Measurements from ENCODE around the gene PTCD1.
"Not testable (repeated sequence)": the region's sequence is repeated elsewhere in the genome, so short reads cannot be mapped to it uniquely, and the experiment has no call there.

PTCD1 gene

DNA sequence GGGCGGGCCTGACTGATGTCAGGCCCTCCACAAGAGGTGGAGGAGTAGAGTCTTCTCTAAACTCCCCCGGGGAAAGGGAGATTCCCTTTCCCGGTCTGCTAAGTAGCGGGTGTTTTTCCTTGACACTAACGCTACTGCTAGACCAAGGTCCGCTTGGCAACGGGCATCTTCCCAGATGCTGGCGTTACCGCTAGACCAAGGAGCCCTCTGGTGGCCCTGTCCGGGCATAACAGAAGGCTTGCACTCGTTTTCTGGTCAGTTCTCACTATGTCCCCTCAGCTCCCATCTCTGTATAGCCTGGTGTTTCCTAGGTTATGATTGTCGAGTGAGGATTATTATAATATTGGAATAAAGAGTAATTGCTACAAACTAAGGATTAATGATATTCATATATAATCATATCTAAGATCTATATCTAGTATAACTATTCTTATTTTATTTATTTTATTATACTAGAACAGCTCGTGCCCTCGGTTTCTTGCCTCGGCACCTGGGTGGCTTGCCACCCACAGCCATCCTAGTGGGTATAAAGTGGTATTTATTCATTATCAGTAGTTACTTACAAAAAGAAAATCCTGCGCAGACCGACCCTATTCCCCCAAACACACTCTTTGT lies 23.0 kb downstream of the PTCD1 start:
- not testable (repeated sequence) for H3K4me3 ChIP-seq (ENCODE audit: low read length); DNase-seq (ENCODE audit: low read depth, low spot score)

- no peak overlapping the region for H3K4me3 ChIP-seq (ENCODE audit: low read length)
- DNase-seq (ENCODE audit: low read depth, low spot score), result no peak
Observed at GRCh38 chr7:99410635-99411034, 28.0 kb downstream of the PTCD1 start.

- H3K4me3 ChIP-seq (ENCODE audit: low read length), result peak overlapping the region; percentile 99
- no peak for DNase-seq (ENCODE audit: low read depth, low spot score)
Observed at GRCh38 chr7:99409806-99410205, 28.8 kb downstream of the PTCD1 start.

DNA sequence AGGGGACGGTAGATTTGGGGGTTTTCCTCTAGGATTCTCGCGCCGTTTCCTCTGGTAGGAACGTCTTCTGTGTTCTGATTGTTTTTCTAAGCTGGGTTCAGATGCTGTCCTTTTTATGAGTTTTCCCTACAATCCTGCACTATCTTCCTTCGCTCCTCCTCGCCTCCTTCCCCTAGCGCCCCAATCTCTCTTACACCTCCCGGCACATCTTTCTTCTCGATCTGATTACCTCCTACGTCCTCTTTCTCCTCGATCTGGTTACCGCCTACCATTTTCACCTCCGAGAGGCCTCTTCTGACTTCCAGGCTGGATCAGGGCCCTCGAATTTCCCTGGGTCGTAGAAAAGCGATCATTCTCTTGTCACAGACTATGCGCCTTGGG lies 29.4 kb downstream of the PTCD1 start:
- no peak for DNase-seq (ENCODE audit: low read depth, low spot score)
- peak overlapping the region; percentile 99 for H3K4me3 ChIP-seq (ENCODE audit: low read length)

DNA sequence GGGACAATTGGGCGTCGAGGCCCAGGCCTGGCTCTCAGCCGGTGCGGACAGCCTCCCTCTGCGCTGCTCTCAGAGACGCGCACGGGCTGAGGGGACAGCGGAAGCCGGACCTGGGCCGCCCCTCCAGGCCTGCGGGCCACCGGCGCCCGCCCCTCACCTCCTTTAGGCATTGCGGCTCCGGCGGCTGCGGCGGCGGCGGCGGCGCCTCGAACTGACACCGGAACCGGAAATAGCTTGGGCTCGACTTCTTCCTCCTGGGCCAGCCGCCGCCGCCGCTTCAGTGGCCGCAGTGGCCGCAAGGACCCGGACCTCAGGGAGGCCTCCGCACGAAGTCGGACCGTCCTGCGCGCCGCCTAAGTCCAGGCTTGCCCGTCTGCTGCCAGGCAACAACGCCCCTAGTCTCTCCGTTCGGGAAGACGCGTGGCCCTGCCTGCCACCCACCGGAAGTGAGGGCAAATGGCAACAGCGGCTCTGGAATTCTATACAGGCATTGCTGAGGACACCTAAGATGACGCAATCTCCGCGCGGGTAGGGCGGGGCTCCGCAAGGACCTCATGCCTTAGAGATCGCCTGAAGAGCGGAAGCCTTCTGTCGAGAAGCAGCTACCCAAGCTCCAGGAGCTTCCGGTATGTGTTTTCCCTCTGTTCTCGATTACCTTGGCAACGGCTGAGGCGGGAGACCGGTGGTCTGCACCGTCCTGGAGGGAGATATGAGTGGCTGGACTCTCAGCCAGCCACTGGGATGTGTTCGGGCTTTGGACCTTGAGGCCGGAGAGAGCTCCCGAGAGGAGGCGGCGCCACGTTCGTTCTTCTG lies 30.0 kb downstream of the PTCD1 start, which contains the start of the genes BUD31 and PDAP1:
TSS of gene BUD31 (plus strand) at position 591 of the 813 bp plus-strand sequence. CDS start 2,124 bp downstream, outside the sequence.
TSS of gene PDAP1 (minus strand) at position 219 of the 813 bp plus-strand sequence. CDS start at position 170, 49 bp downstream.
- DNase-seq (ENCODE audit: low read depth, low spot score), result peak; percentile 96
- peak within 1 kb of the TSS; percentile 99 for H3K4me3 ChIP-seq (ENCODE audit: low read length)

- peak overlapping the region; percentile 99 for H3K4me3 ChIP-seq (ENCODE audit: low read length)
- no peak for DNase-seq (ENCODE audit: low read depth, low spot score)
Observed at GRCh38 chr7:99407872-99408378, 30.7 kb downstream of the PTCD1 start.

DNA sequence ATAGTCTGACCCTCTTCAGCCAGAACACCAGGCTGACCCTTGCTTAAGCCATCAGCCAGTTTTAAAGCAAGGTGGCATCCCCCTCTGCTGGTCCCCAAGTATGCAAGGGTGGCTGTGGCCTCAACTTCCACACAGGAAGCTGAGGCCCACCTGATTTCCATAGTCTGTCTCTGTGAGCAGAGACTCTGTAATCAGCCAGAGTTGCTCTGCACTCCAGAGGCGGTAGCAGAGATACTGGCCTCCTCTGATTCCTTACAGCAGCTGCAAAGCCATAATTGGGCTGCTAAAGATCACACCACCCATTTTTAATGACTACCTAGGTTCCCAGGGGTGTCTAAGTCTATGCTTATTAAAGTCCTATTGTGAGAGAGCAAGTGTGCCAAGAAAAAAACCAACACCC lies 32.0 kb downstream of the PTCD1 start:
- H3K4me3 ChIP-seq (ENCODE audit: low read length), result peak overlapping the region; percentile 99

DNA sequence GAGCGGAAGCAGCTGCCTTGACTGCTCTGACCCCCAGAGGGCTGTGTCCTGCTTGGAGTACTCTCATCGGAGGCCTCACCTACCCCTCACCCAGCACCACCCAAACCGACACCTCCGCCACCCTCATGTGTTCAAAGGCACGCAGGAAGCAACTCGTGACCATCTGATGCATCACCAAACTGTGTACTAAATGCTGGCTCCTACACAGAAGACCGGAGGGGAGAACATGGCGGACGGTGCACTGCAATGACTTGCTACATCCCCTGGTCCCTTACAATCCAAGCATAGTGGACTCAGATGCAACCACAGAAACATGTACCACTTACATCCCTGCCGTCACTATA lies 33.6 kb downstream of the PTCD1 start:
- no peak overlapping the region for H3K4me3 ChIP-seq (ENCODE audit: low read length)
- no peak for DNase-seq (ENCODE audit: low read depth, low spot score)

More for the DNA sequence above, 32.0 kb downstream of the PTCD1 start:
- DNase-seq (ENCODE audit: low read depth, low spot score), result peak; percentile 55

DNA sequence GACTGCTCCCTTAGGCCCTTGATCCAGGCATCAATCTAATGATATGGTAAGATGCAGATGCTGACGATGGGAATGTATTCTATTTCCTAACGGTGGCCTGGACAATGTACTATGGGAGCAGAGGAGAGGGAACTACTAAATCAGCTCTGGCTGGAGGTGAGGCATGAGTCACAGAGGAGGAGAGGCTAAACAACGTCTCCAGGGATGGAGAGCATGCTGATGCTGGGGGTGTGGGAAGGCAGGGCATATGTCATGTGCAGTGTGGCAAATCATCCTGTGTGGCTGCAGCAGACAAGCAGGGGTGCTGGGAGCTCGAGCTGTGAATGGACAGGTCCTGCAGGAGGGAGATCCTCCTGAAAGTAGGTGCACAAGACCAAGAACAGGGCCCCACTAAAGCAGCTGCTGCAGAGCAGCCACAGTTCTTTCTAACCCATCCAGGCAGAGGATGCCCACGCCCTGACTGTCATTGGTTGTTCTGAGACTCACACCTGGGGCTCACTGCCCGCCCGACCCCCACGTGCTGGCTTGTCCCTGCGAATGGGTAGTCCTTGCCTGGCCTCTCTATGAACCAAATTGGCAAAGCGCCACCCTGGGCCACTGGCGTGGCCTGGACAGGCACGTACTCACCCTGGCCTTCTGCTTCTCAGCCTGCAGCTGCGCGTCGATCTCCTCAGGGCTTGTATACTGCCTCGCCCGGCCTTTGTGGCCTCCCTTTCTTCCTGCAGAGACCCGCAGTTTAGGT lies 34.2 kb downstream of the PTCD1 start:
- H3K4me3 ChIP-seq (ENCODE audit: low read length), result no peak overlapping the region
- no peak for DNase-seq (ENCODE audit: low read depth, low spot score)

GRCh38 chr7:99403764-99404163 lies 34.8 kb downstream of the PTCD1 start:
- H3K4me3 ChIP-seq (ENCODE audit: low read length), result no peak overlapping the region
- no peak for DNase-seq (ENCODE audit: low read depth, low spot score)

GRCh38 chr7:99402854-99403253 lies 35.7 kb downstream of the PTCD1 start:
- no peak for DNase-seq (ENCODE audit: low read depth, low spot score)
- no peak overlapping the region for H3K4me3 ChIP-seq (ENCODE audit: low read length)

DNA sequence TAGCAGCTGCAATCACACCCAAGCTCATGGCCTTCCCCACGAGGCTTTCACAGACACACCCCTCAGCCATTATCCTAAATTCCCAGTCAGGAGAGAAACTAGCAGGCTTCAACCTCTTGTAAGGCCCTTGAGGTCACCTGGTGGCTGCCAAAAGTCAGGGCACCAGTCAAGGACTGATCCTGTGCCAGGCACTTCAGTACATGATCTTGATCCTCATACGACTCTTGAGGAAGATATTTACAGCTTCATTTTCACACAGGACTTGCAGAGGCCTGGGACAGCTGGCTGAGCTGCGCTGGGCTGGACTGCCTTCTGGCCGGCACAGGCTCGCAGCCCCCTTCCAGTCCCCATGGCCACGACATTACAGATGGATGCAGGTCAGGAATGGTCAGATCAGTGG lies 39.0 kb downstream of the PTCD1 start:
- H3K4me3 ChIP-seq (ENCODE audit: low read length), result no peak overlapping the region
- no peak for DNase-seq (ENCODE audit: low read depth, low spot score)

- DNase-seq (ENCODE audit: low read depth, low spot score), result no peak
- no peak overlapping the region for H3K4me3 ChIP-seq (ENCODE audit: low read length)
Observed at GRCh38 chr7:99398891-99399445, 39.6 kb downstream of the PTCD1 start.

DNA sequence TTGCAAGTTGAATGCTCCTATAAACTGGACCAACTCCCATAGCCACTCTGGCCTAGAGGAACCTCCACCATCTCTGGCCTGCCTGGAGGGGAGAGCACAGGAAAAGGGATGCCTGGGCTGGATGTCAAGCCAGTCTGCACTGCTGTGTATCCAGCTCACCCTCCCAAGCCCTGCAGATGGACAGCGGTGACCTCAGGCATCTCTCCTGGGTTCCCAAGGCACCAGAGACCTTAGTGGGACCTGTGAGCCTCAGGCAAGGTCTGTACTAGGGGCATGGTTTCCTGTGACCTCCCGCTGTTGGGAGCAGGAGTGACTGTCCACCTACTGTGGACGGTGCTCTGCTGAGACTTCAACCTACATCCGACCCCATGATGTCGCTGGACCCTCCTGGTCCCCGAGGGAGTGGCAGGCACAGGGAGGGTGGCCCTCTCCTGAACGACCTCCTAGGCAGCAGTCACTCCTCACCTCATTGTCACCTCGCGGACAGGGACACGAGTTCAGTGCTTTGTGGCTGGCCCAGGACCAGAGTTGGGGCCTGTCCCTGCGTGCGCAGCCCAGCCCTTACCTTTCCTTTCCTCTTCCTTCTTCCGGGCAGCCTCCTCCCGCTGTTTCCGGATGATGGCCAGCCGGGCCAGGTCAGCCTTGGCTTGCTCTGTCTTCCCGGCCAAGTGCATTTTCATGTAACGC lies 41.2 kb downstream of the PTCD1 start:
- no peak for DNase-seq (ENCODE audit: low read depth, low spot score)
- no peak overlapping the region for H3K4me3 ChIP-seq (ENCODE audit: low read length)

GRCh38 chr7:99396418-99397296 lies 41.9 kb downstream of the PTCD1 start:
- DNase-seq (ENCODE audit: low read depth, low spot score), result no peak
- H3K4me3 ChIP-seq (ENCODE audit: low read length), result no peak overlapping the region

DNA sequence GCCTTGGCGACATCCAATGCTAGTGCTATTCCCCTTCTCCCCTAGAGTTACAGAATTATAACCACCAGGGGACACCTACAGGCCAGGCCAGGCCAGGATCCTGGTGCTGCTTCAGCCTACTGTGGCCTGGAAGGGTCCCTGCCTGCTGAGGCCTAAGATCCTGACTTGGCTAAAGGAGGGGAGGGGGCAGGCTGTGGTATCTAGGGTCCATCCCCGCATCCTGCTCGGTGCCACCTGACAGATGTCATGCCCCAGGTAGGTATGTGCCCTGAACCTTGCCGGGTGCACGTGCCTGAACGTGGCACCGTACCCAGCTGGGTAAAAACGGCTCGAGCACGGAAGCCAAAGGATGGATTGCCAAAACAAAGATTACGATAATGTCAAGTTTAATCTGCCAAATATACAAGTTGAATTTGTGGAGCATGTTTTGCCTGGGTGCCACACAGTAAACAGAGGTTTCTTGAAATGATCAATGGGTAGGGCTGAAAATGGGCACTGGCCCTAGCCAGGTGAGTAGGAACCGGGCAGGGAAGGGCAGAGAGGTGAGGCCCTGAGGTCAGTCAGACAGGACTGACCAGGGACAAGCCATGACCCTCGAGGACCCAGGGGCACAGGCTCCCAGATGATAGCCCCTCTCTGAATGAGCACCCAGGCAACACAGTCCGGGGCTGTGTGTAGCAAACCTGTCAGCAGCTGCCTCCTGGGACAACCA lies 42.8 kb downstream of the PTCD1 start:
- no peak overlapping the region for H3K4me3 ChIP-seq (ENCODE audit: low read length)
- no peak for DNase-seq (ENCODE audit: low read depth, low spot score)

GRCh38 chr7:99394188-99394502 lies 44.5 kb downstream of the PTCD1 start:
- no peak for DNase-seq (ENCODE audit: low read depth, low spot score)
- no peak overlapping the region for H3K4me3 ChIP-seq (ENCODE audit: low read length)

Measured in Jurkat, Clone E6-1 (cell line).